ENCODE data around the gene ERO1B. TPM values are rescaled to one million over a fixed set of nuclear protein-coding genes. Genes with fewer than 3 reads are reported as not detected.

The ERO1B gene
- total RNA-seq, 1 experiment from 2014 or later: 5.4 TPM

GRCh38 chr1:236261033-236261432 is 20.7 kb downstream of the ERO1B start (continued):
- TF ChIP-seq TCF7L2 (IDR thresholded peaks at IDR 0.05; ENCODE audit: borderline replicate concordance, extremely low read depth, insufficient read depth, insufficient read length) (no peak), POLR2A (IDR thresholded peaks at IDR 0.05; ENCODE audit: borderline replicate concordance, extremely low read depth, insufficient read depth, insufficient read length) (no peak), SRF (IDR thresholded peaks at IDR 0.05; ENCODE audit: low read depth) (no peak), EZH2phosphoT487 (IDR thresholded peaks at IDR 0.05; ENCODE audit: borderline replicate concordance) (no peak), EZH2 (IDR thresholded peaks at IDR 0.05) (no peak)
- TF ChIP-seq, protein P1, sequence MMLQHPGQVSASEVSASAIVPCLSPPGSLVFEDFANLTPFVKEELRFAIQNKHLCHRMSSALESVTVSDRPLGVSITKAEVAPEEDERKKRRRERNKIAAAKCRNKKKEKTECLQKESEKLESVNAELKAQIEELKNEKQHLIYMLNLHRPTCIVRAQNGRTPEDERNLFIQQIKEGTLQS (IDR thresholded peaks at IDR 0.05): no peak
- TF ChIP-seq, protein P2, sequence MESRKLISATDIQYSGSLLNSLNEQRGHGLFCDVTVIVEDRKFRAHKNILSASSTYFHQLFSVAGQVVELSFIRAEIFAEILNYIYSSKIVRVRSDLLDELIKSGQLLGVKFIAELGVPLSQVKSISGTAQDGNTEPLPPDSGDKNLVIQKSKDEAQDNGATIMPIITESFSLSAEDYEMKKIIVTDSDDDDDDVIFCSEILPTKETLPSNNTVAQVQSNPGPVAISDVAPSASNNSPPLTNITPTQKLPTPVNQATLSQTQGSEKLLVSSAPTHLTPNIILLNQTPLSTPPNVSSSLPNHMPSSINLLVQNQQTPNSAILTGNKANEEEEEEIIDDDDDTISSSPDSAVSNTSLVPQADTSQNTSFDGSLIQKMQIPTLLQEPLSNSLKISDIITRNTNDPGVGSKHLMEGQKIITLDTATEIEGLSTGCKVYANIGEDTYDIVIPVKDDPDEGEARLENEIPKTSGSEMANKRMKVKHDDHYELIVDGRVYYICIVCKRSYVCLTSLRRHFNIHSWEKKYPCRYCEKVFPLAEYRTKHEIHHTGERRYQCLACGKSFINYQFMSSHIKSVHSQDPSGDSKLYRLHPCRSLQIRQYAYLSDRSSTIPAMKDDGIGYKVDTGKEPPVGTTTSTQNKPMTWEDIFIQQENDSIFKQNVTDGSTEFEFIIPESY (IDR thresholded peaks at IDR 0.05; ENCODE audit: extremely low read depth, insufficient replicate concordance, low read length): no peak

DNA sequence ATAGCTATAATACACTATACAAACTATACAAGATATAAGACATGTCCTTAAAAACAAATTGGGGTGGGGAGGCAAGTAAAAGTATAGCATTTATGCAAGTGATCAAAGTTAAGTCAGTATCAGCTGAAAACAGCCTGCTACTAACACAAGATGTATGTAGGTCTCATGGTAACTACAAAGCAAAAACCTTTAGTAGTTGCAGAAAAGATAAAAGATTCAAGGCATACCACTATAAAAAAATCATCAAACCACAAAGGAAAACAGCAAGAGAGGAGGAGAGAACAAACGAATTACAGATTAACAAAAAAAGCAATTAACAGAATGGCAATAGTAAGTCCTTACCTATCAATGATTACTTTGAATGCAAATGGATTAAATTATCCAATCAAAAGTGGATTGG is 22.7 kb downstream of the ERO1B start:
- RAD21 ChIA-PET (ENCODE audit: low non-redundant PET in 1 of 2, low total read pairs in 2 of 2, uncharacterized antibody in 2 of 2, unreplicated experiment in 2 of 2): no interaction called here
- no peak for ATAC-seq
- H3K9me3 ChIP-seq (ENCODE audit: control insufficient read depth in 1 of 2, insufficient read depth in 1 of 2, low read depth in 1 of 2, low read length in 2 of 2): peaks cover 8 to 10% of the 10 kb centered on the region in 2 experiments; a peak in 2 of 4 replicates
- POLR2A ChIA-PET: no interaction called here
- TF ChIP-seq EGR1 (IDR thresholded peaks at IDR 0.05; ENCODE audit: low read depth) (no peak), CEBPB (IDR thresholded peaks at IDR 0.05; ENCODE audit: low read depth) (no peak), POLR2A (IDR thresholded peaks at IDR 0.05; ENCODE audit: borderline replicate concordance, extremely low read depth, insufficient read depth, insufficient read length) (no peak), RAD21 (IDR thresholded peaks at IDR 0.05; ENCODE audit: low read depth) (no peak), CBX3 (IDR thresholded peaks at IDR 0.05; ENCODE audit: low read depth) (no peak), EZH2phosphoT487 (IDR thresholded peaks at IDR 0.05; ENCODE audit: borderline replicate concordance) (no peak), ELF1 (IDR thresholded peaks at IDR 0.05; ENCODE audit: borderline replicate concordance, low read depth) (no peak), SIN3A (IDR thresholded peaks at IDR 0.05; ENCODE audit: low read depth) (no peak), EZH2 (IDR thresholded peaks at IDR 0.05) (no peak), TCF7L2 (IDR thresholded peaks at IDR 0.05; ENCODE audit: borderline replicate concordance, extremely low read depth, insufficient read depth, insufficient read length) (no peak), ZFX (IDR thresholded peaks at IDR 0.05) (no peak), CTCF (IDR thresholded peaks at IDR 0.05 in 2 of 3, conservative IDR thresholded peaks at IDR 0.05 in 1 of 3; ENCODE audit: borderline replicate concordance in 1 of 3, insufficient read depth in 1 of 3, low read depth in 2 of 3, low read length in 2 of 3) (no peak), ZNF274 (IDR thresholded peaks at IDR 0.05; ENCODE audit: low read depth, low read length) (no peak)
- TF ChIP-seq, protein P3, sequence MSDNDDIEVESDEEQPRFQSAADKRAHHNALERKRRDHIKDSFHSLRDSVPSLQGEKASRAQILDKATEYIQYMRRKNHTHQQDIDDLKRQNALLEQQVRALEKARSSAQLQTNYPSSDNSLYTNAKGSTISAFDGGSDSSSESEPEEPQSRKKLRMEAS (IDR thresholded peaks at IDR 0.05): no peak
- TF ChIP-seq, protein P2 (IDR thresholded peaks at IDR 0.05; ENCODE audit: extremely low read depth, insufficient replicate concordance, low read length): no peak
- no peak overlapping the region for H2AFZ ChIP-seq (ENCODE audit: low read depth, low read length, poor library complexity, severe bottlenecking)
- CTCF ChIA-PET: no interaction called here
- BruUV-seq (replicated peaks): no TSS peak
- no peaks in the 10 kb centered on the region for H3K27me3 ChIP-seq (ENCODE audit: insufficient read depth, low read length)
- DNase-seq (ENCODE audit: low read depth, low spot score): no peak
- H3K27ac ChIP-seq (ENCODE audit: low read depth, low read length): no peak overlapping the region
- H4K20me1 ChIP-seq (ENCODE audit: insufficient read depth): no peaks in the 10 kb centered on the region
- H3K9ac ChIP-seq (ENCODE audit: low read length): no peak overlapping the region
- no peaks in the 10 kb centered on the region for H3K4me1 ChIP-seq (ENCODE audit: control insufficient read depth in 1 of 2, insufficient read depth in 2 of 2, low read length in 2 of 2)
- H3K4me2 ChIP-seq (ENCODE audit: low read length): no peak overlapping the region
- intact Hi-C loops (cut with micrococcal nuclease): no loop called here
- H3K36me3 ChIP-seq (ENCODE audit: control insufficient read depth in 1 of 2, insufficient read depth in 2 of 2, low read length in 2 of 2): no peaks in the 10 kb centered on the region
- H3K79me2 ChIP-seq (ENCODE audit: insufficient read depth, low read length): no peaks in the 10 kb centered on the region
- no peaks in the 10 kb centered on the region for H3K9me2 ChIP-seq (ENCODE audit: insufficient read depth)
- no peak overlapping the region for H3K4me3 ChIP-seq (replicated peaks in 1 of 2; ENCODE audit: low read depth in 1 of 2, low read length in 2 of 2)
